AG04450 (cell line): ENCODE results near the gene IKBIP. TPM values are rescaled to one million over a fixed set of nuclear protein-coding genes. Genes with fewer than 3 reads are reported as not detected.
"Not testable (repeated sequence)": the region's sequence is repeated elsewhere in the genome, so short reads cannot be mapped to it uniquely, and the experiment has no call there.

Experiments used
- CTCF ChIA-PET: fragments of 300-600, 350-600 bp; formaldehyde crosslinking; extraction: SDS; loops from one replicate; lab custom pipeline; 2022; ENCODE audit warnings: antibody characterized with exemption, inconsistent platforms; lab: Charles Lee
- POLR2A ChIA-PET: fragments of 350-600 bp; formaldehyde crosslinking; extraction: SDS; loops from one replicate; lab custom pipeline; 2021; ENCODE audit warnings: antibody characterized with exemption, inconsistent platforms; lab: Yijun Ruan, JAX
- DNase-seq: peaks from one replicate; pipeline ENCODE4 v3.0.0-alpha.2; 2011; ENCODE audit warnings: low read depth, low spot score
- H3K27ac ChIP-seq: one replicate; pipeline ENCODE4 v1.5.1; 2012; ENCODE audit warnings: low read depth, low read length, control low read depth
- H3K27me3 ChIP-seq: one replicate; pipeline ENCODE4 v1.6.0; 2012; ENCODE audit warnings: low read length; ENCODE audit not compliant: control insufficient read depth, insufficient read depth
- H3K4me3 ChIP-seq: 2 replicates; pipeline ENCODE4 v1.5.1; 2011; ENCODE audit warnings: mild to moderate bottlenecking, low read depth, low read length, control low read depth
- H3K9me3 ChIP-seq: 2 replicates; pipeline ENCODE4 v1.5.1; 2012; ENCODE audit warnings: low read length; ENCODE audit not compliant: control insufficient read depth, insufficient read depth
- CTCF ChIP-seq: IDR thresholded peaks from 2 replicates; pipeline ENCODE4 v1.5.1; 2011; ENCODE audit warnings: low read depth, low read length, control low read depth, inconsistent platforms
- polyA plus RNA-seq: library from polyadenylated mRNA; depleted of rRNA; stranded (reverse); fragments of >200 nt; gene quantifications from 2 replicates; pipeline ENCODE4 v1.2.3, GENCODE V29; 2011

IKBIP gene
- polyA plus RNA-seq, 1 experiment = 81.5 TPM

- Histone ChIP-seq H3K27ac (no peak overlapping the region), H3K4me3 (no peak overlapping the region), H3K27me3 (no peaks in the 10 kb centered on the region), H3K9me3 (no peaks in the 10 kb centered on the region)
- POLR2A ChIA-PET = no interaction called here
- DNase-seq = no peak
- CTCF ChIA-PET = no interaction called here
- TF ChIP-seq CTCF = no peak
These were observed 34.0 kb downstream of the IKBIP start for GRCh38 chr12:98610596-98610995.

- ChIA-PET CTCF (interaction anchor here (1.4 kb wide), 1 partner anchor 11 kb away, joined by 4 read pairs; no protein-coding TSS in a partner anchor), POLR2A (no interaction called here)
- H3K9me3 ChIP-seq = no peaks in the 10 kb centered on the region
- no peak for DNase-seq
- no peak overlapping the region for H3K27ac ChIP-seq
- TF ChIP-seq CTCF = no peak
- no peaks in the 10 kb centered on the region for H3K27me3 ChIP-seq
- H3K4me3 ChIP-seq = no peak overlapping the region
These were observed 38.1 kb downstream of the IKBIP start for GRCh38 chr12:98606359-98606988.

GRCh38 chr12:98601924-98602323, 42.7 kb downstream of the IKBIP start:
- CTCF ChIA-PET = interaction anchor here (0.7 to 2.1 kb wide), 4 partner anchors 35 to 1312 kb away, joined by 3 to 7 read pairs (median 3); no protein-coding TSS in a partner anchor
- TF ChIP-seq CTCF = no peak
- no peaks in the 10 kb centered on the region for H3K9me3 ChIP-seq
- H3K27ac ChIP-seq = no peak overlapping the region
- H3K4me3 ChIP-seq = no peak overlapping the region
- DNase-seq = no peak
- POLR2A ChIA-PET = no interaction called here
- H3K27me3 ChIP-seq = no peaks in the 10 kb centered on the region

GRCh38 chr12:98597313-98597712, 47.3 kb downstream of the IKBIP start:
- CTCF ChIA-PET = interaction anchor here (1.1 to 6.5 kb wide), 2 partner anchors 31 to 153 kb away, joined by 3 to 59 read pairs; no protein-coding TSS in a partner anchor

GRCh38 chr12:98595243-98595988, 49.2 kb downstream of the IKBIP start:
- ChIA-PET POLR2A (interaction anchor here (3.2 kb wide), 1 partner anchor 49 kb away, joined by 25 read pairs; the partner anchor contains the start of genes APAF1 and IKBIP), CTCF (interaction anchor here (0.6 to 6.5 kb wide), 10 partner anchors 12 to 179 kb away, joined by 3 to 59 read pairs (median 4); no protein-coding TSS in a partner anchor)
- Histone ChIP-seq H3K4me3 (peak overlapping the region; percentile 99), H3K9me3 (peaks cover 5% of the 10 kb centered on the region; the same call in 1 of the 2 replicates), H3K27ac (no peak overlapping the region), H3K27me3 (no peaks in the 10 kb centered on the region)
- no peak for TF ChIP-seq CTCF
- DNase-seq = peak; percentile 29

More at GRCh38 chr12:98597313-98597712, 47.3 kb downstream of the IKBIP start:
- H3K27ac ChIP-seq, H3K4me3 ChIP-seq, DNase-seq, H3K9me3 ChIP-seq, POLR2A ChIA-PET, H3K27me3 ChIP-seq: not testable (repeated sequence)
